Tibial nerve (tissue), 3 donors: ENCODE measurements around the gene TGDS.

Experiments used
- CTCF ChIP-seq, 5 experiments: fragments of 200-600 bp in 3 of 5; fragments of 450-650 bp in 2 of 5; sonication (generic) in 3 of 5; IDR thresholded peaks; one replicate each; pipeline ENCODE4 v1.5.1; 2016 to 2019; ENCODE audit warnings: antibody characterized with exemption in 5 of 5, mild to moderate bottlenecking in 3 of 5, moderate library complexity in 2 of 5
- POLR2A ChIP-seq, 2 donors: fragments of 450-650 bp; IDR thresholded peaks; one replicate each; pipeline ENCODE4 v1.6.1; 2017; ENCODE audit warnings: antibody characterized with exemption in 2 of 2, mild to moderate bottlenecking in 2 of 2, moderate library complexity in 2 of 2

GRCh38 chr13:94607056-94607455, 11.1 kb upstream of the TGDS start:
- no peak for TF ChIP-seq CTCF (IDR thresholded peaks at IDR 0.05)
- no peak for TF ChIP-seq POLR2A (IDR thresholded peaks at IDR 0.05)
